NCI-H460 (cell line): ENCODE measurements around the gene FFAR3. TPM values are rescaled to one million over a fixed set of nuclear protein-coding genes. Genes with fewer than 3 reads are reported as not detected.
A peak's percentile ranks its signal among the peaks of the same experiment; 100 is the strongest.

Experiments
- DNase-seq: peaks from one replicate; pipeline ENCODE4 v3.0.0-alpha.2; 2016; ENCODE audit warnings: low read depth; ENCODE audit errors: extremely low read depth
- polyA plus RNA-seq: library from polyadenylated mRNA; depleted of rRNA; stranded (reverse); fragments of >200 nt; gene quantifications from 2 replicates; pipeline ENCODE4 v1.2.3, GENCODE V29; 2014; cell fraction: nucleus; rRNA removed
- total RNA-seq: library from RNA; depleted of rRNA; stranded (reverse); fragments of >200 nt; shearing (Covaris generic); gene quantifications from 2 replicates; pipeline ENCODE4 v1.2.3, GENCODE V29; 2014; rRNA removed

The FFAR3 gene, protein sequence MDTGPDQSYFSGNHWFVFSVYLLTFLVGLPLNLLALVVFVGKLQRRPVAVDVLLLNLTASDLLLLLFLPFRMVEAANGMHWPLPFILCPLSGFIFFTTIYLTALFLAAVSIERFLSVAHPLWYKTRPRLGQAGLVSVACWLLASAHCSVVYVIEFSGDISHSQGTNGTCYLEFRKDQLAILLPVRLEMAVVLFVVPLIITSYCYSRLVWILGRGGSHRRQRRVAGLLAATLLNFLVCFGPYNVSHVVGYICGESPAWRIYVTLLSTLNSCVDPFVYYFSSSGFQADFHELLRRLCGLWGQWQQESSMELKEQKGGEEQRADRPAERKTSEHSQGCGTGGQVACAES
- total RNA-seq = not detected in 2 replicates
- not detected in 2 replicates for polyA plus RNA-seq

DNA sequence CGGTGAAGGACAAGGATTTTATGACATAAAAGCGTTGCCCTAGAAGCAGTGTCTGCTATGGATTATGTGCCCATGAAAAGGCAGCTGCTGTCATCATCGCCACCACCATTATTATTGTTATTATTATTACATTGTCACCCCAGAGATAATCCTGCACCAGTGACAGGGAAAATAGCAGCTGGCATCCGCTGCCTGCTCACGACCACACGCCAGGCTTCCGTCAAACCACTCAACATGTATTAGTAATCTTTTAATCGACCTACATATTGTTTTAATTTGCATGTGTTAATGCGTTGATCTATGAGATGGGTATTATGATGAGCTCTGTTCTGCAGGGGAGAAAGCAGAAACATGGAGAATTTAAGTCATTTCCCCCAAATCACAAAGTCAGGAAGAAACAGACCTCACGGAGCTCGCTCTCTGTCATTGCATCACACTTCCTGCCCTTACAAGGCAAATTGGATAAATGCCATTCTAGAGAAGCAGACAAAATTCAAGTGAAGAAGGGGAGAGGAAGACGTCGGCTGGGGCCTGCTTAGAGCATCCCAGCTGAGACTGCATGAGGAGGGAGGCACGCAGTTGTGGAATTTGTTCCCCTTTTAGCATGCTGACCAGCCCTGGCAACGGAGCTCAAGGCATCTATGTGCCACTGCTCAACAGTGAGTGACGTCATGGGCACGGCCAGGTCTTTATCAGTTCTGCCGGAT is at the start of gene FFAR3:
TSS of gene FFAR3 (plus strand) at position 594 of the 707 bp plus-strand sequence. CDS start 431 bp downstream, outside the sequence.
- DNase-seq = no peak

DNA sequence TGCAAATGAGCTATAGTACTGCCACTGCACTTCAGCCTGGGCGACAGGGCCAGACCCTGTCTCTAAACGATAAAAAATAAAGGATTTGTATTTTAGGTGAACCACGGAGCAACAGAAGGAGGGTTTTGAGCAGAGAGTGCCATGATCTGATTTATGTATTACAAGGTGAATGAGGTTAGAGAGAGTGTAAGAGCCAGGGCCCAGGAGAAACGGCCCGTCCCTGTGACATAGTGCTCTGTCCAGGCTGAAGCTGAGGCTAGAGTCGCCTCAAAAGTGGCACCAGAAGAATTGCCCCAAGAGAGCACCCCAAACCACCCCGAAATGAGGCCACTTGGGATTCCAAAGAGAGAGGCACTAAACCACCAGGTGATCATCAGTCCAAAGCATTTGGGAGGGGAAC is 49.4 kb upstream of the FFAR3 start:
- DNase-seq = no peak

DNA sequence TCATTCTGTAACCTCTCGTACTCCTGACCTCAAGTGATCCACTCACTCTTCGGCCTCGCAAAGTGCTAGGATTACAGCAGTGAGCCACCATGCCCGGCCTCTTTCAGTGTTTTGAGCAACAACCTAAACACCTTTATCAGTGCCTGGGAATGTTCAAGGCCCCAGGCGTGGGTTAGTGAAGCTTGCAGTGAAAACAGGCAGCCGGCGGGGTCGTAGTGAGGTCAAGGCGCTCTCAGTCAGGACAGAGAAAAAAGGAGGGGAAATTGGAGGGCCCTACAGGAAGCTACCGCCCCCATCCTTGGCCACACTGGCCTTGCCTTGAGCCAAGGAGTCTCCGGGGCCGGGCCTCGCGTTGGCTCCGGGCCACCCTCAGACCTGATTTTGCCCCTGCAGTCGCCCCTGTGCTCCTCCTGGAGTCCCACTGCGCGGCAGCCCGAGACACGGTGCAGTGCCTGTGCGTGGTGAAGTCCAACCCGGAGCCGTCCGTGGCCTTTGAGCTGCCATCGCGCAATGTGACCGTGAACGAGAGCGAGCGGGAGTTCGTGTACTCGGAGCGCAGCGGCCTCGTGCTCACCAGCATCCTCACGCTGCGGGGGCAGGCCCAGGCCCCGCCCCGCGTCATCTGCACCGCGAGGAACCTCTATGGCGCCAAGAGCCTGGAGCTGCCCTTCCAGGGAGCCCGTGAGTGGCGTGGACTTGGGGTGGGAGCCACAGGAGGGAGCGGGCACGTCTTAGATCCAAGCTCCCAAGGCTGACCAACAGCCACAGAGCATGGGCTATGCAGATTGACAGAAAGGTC is 48.6 kb upstream of the FFAR3 start:
- no peak for DNase-seq

DNA sequence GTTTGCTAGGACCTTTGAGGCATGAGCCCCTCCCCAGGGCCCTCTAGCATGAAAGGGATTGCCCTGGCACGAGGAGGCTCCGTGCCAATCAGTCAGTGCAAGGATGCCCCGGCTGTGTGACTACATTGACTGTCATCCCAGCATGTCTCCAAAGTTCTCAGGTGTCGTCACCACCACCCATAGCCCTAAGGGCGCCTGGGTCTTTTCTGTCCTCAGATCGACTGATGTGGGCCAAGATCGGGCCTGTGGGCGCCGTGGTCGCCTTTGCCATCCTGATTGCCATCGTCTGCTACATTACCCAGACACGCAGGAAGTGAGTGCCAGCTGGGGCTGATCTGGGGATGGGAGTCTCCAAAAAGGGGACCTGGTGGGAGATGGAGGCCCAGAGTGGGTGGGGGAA is 47.9 kb upstream of the FFAR3 start:
- DNase-seq = no peak

DNA sequence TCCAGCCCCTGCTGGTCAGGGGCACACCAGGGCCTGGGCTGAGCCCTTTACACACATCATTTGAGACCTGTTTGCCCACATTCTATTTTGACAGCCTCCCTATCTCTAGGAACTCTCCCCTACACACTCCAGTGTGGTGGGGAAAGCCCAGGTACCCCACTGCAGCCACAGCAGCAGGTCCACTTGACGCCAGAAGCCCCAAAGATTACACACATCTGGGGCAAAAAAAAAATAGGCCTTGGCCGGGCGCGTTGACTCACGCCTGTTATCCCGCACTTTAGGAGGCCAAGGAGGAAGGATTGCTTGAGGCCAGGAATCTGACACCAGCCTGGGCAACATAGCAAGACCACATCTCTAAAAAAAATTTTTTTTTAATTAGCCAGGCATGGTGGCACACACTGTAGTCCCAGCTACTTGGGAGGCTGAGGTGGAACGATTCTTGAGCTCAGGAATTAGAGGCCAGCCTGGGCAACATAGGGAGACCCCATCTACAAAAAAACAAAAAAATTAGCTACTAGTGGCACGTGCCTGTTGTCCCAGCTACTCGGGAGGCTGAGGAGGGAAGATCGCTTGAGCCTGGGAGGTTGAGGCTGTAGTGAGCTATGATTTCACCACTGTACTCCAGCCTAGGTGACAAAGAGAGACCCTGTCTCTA is 47.3 kb upstream of the FFAR3 start:
- no peak for DNase-seq

DNA sequence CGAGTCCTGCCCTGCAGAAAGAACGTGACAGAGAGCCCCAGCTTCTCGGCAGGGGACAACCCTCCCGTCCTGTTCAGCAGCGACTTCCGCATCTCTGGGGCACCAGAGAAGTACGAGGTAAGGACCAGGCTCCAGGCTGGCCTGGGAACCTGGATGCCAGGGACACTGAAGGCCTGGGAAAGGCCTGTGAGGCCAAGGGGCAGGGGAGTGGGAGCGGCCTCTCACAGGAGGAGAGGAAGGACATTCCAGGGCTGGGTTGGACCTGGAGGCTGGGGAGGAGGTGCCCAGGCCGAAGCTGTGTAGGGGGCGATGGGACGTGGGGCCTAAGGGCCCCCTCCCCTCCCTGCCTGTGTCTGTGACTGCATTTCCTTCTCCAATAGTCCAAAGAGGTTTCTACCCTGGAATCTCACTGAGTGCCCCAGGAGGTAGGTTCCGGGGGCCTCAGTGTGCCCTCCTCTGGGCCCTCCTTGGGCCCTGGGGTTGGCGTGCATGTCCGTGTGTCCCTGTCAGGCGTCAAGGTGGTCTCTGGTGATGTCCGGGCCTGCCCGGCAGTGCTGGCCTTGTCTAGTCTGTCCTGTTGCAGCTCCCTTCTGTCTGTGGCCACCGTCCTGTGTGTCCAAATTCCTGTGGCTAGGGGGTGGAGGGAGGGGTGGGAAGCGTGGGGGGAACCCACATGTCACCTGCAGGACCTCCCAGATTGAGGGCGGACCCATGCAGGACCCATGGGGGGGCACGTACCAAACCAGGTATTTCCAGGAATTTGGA is 46.2 kb upstream of the FFAR3 start:
- DNase-seq = no peak

DNA sequence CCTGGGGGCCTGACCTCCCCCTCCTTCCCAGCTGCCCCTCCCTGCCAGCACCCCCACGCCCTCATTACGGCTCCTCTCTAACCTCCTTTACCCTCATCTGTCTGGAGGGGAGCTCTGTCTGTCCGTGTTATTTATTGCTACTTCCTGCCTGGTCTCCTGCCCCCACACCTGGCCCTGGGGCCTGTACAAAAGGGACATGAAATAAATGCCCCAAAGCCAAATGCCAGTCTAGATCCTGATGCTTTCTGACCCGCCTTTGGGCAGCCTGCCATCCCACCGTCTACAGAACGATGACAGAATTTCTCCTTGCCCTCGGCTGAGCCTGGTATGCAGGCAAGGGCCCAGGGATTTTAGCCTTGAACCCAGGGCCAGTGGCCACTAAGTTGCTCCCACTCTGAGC is 44.7 kb upstream of the FFAR3 start:
- DNase-seq = no peak

DNA sequence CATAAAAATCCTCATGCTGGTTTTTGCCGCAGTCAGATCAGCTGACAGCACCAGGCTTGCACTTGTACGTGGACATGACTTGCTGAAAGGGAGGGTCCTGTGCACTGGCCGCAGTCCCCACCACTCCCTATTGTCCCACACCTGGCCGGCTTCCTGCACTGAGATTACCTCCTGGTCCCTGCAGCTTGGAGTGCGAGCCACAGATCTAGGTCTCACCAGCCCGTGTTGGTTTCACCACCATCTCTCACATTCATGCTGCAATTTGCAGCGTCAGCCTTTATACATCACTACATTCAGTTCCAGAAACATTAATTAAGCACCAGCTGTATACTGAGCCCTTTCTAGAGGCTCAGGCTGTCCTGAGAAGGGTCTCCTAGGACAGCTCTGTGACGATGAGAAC is 44.2 kb upstream of the FFAR3 start:
- DNase-seq = no peak

DNA sequence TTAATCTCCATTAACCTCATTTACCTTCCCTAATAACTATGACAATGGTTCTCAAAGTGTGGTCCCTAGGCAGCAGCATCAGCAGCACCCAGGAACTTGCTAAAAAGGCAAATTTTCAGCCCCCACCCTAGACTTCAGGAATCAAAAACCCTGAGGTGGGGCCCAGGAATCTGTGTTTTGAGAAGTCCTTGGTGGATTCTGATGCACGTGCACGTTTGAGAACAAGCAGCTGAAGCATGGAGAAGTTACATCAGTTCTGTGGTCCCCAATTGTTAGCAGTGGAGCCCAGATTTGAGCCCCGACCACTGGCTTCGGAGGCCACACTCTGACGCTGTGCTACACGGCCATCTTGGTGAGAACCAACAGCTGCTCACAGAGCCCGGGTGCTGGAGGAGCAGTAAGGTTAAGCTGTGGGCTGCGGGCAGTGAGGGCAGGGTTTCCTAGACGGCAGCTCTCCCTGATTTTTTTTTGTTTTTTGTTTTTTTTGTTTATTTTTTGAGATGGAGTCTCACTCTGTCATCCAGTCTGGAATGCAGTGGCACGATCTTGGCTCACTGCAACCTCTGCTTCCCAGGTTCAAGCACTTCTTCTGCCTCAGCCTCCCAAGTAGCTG is 43.3 kb upstream of the FFAR3 start:
- DNase-seq = no peak

DNA sequence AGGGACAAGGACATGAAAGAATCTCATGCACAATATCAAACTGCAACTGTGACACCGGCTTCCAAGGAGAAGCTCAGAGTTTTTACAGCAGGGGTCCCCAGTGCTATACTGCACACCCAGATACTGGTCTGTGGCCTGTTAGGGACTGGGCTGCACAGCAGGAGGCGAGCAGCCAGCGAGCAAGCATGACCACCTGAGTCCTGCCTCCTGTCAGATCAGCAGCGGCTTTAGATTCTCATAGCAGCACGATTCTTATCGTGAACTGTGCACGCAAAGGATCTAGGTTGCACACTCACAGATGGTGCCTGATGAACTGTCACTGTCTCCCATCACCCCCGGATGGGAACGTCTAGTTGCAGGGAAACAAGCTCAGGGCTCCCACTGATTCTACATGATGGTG is 42.4 kb upstream of the FFAR3 start:
- no peak for DNase-seq

DNA sequence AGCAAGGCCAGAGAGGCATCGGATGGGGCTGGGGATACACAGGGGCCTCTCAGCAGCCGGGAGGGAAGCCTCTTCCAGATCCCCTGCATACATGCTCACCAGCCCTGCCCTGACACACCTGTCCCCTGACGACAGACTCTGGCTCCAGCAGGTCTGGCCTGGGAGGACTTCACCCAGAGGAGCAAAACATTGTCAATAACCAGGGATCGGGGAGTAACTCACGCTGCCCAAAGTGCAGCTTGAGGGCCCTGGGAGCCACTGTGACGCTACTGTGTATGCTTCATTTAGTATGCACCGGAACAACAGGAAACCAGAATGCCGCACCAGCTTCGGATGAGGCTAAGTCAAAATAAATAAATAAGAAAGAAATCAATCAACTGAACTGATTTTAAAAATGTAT is 41.7 kb upstream of the FFAR3 start:
- no peak for DNase-seq

DNA sequence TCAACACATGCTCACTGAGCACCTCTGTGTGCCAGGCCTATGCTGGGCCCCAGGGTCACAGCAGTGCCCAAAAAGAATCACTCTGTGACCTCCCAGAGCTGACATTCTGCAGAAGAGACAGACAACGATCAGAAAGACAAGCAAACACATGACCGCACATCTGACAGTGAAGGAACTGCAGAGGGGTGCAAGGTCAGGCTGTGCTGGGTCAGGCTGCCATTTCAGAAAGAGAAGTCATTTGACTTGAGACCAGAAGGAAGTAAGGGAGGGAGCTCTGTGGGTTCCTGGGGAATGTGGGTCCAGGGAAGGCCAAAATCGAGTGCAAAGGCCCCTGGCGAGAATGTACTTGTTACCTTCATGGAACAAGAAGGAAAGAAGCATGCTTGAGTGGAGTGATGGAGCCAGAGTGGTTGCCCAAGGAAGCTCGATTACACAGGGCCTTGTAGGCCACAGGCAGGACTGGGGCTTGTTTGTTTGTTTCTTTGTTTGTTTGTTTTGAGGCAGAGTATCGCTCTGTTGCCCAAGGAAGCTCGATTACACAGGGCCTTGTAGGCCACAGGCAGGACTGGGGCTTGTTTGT is 40.7 kb upstream of the FFAR3 start:
- DNase-seq = no peak

DNA sequence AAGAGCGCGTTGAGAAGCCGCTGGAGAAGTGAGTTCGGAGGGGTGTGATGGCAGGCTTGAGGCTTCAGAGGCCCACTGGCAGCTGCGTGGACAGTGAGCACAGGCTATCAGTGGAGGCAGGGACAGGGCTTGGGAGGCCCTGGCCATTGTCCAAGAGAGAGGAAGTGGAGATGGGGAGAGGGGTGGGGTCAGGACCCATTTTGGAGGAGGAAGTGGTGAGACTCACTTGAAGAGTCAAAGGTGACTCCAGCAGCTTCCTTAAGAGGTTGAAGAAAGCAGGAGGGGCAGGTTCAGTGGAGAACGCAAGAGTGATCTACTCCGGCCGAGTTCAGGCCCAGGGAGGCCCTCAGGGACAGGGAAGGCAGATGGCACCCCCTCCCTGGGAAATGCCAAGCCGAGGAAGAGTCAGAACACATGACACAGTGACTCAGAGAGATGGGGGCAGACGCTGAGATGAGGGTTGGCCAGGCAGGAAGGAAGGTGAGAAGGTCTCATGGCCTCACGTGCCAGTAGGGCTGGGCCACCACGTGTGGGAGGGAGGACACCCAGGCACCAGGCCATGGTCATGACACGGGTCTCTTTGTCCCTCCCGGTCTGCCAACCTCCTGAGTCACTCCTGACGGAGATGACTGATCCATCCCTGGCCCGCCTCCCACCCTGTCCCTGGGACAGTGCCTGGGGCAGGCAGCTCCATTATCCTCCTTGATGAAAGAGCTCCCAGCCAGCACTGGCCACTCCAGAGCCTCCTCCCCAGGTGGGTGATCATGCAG is 39.4 kb upstream of the FFAR3 start:
- DNase-seq = peak; percentile 14

DNA sequence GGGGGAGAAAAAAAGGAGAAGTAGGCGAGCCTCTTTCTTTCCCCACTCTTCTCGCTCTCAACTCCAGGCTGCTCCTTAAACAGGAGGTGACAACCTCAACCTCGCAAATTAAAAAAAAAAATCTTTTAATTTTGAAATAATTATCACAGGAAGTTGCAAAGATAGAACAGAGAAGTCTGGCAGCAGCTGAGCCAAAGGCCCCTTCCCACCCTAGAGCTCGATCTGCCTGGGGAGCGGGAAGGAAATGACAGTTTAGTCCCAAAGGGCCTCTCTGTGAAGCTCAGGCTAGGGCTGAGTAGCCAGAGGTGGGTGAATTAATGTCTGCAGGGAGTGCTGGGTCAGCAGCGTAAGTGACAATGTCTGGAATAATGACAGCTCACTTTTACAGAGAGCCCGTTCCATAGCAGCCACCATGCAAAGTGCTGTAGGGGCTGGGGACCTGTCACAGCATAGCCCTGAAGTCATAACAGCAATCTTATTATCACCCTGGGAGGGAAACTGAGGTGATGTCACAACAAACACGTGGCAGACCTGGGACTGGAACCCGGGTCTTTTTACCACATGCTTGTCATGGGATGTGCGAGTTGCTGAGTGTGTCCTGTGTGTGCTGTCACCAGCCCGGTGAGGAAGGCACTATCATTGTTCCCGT is 38.1 kb upstream of the FFAR3 start:
- DNase-seq = no peak

DNA sequence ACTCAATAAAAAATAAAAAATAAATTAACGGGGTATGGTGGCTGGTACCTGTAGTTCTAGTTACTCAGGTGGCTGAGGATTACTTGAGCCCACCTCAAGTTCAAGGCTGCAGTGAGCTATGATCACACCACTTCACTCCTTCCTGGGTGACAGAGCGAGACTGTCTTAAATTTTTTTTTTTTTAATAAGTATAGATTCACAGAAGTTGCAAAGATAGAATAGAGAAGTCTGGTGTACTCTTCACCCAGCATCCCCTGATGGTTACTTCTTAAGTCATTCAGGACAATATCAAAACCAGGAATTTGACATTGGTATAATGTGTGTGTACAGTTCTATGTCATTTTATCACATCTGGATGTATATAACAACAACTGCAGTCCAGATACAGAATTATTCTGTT is 37.0 kb upstream of the FFAR3 start:
- no peak for DNase-seq

DNA sequence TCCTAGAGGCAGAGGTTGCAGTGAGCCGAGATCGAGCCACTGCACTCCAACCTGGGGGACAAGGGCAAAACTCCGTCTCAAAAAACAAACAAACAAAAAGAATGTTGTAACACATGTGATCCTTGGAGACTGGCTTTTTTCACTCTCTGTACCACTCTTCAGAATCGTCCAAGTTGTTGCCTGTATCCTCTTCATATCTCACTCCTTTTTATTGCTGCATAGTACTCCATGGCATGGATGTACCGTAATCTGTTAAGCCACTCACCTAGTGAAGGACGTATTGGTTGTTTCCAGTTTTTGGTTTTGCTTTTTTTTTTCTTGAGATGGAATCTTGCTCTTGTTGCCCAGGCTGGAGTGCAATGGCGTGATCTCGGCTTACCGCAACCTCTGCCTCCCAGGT is 36.2 kb upstream of the FFAR3 start:
- no peak for DNase-seq

DNA sequence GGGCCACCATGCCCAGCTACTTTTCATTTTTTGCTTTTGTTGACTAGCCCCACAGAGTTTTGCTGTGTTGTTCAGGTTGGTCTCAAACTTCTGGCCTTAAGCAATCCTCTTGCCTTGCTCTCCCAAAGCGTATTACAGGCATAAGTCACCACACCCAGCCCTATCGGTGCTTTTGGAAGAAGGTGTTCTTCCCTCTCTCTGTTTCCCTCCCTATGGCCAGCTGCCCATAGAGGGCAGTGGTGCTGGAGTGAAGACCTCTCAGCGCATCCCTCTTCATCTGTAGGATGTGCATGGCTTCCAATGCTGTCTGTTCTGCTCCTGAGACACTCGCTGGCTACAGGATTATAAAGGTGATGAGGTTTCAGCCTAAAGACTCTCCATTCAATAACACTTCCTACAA is 30.6 kb upstream of the FFAR3 start:
- no peak for DNase-seq

DNA sequence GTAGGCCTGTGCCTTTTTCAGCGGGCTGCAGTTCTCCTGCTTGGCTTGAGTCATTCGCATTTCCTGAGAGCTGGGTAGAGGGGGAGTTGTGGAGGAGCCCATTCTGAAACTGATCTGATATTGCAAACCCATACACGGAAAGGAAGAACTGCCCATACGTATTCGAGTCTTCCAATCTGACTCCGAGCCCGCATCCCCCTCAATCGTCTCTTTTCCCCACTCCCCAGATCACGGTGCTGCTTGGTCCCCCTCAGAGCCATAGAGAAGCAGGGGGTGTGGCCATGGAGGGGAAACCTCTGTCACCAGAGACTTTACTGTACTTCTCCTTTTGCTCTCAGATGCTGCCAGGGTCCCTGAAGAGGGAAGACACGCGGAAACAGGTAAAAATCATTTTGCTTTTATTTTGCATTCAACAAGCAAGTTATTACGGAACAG is 29.4 kb upstream of the FFAR3 start, which contains the start of gene CD22:
TSS of gene CD22 (plus strand) at position 337 of the 435 bp plus-strand sequence. CDS start 2,854 bp downstream, outside the sequence.
- DNase-seq = no peak
